DMS 273 (cell line): ENCODE data around the gene MT3.
A peak's percentile ranks its signal among the peaks of the same experiment; 100 is the strongest.

ENCODE experiments used
- DNase-seq: peaks from one replicate; lab custom pipeline; 2025; ENCODE audit not compliant: unreplicated experiment; lab: John Stamatoyannopoulos, UW

The MT3 gene

DNA sequence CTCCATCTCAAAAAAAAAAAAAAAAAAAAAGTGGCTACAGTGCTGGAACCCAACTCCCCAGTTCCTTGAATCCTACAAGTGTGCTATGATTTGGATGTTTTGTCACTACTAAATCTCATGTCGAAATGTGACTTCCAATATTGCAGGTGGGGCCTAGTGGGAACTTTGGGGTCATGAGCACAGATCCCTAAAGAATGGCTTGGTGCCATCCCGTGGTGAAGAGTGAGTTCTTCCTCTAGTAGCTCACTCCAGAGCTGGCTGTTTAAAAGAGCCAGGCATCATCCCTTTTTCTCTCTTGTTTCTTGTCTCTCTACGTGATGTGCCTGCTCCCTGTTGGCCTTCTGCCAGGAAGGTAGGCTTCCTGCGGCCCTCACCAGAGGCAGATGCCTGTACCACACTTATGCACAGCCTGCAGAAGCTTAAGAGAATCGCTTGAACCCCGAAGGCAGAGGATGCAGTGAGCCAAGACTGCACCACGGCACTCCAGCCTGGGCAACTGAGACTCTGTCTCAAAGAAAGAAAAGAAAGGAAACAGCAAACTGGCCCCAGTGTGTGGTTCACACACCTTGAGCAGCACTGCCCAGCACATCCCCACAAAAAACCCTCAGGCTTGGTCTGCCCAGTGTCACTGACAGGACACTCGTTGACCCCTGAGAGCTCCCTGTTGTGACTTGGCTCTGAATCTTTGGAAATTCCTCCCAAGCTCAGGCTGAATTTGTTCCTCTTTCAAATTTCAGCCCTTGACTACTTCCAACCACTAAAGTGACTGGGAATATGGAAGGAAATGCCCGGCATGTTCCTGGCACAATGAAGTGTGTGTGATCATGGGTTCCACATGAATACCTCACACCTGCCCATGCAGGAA, 39.4 kb downstream of the MT3 start:
- DNase-seq = peak; percentile 22

DNA sequence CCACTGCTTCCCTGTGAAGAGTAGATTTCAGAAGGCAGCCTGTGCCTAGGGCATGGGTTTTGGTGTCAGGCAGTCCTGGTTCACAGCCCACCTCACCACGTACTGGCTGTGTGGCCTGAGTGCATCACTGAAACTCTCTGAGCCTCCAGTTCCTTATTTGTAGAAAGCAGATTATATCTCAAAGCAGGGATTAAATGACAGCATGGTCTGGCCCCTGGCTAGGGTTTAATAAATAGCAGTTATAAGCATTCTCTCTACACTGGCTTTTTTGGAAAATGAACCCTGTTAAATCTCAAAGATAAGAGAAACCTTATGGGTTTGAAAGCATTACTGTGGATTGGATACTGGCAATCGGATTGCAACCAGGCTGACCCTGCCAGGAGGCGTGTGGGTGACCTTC, 40.2 kb downstream of the MT3 start:
- no peak for DNase-seq

DNA sequence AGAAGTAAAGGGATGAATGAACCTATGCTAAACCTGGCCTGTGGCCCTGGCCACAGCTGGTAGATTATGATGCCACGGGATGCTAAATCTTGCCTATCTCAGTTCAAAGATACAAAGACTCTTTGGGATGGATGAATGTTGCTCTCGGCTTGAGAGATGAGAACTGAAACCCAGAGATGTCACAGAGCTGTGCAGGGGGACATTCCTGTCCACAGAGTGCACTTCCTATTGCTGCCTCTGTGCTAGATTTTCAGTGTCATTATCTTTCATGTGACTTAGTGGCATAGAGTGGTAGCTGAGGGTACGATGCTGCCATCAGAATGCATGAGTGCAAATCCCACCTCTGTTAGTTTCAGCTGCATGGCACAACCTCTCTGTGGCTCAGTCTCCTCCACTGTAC, 40.8 kb downstream of the MT3 start:
- no peak for DNase-seq

DNA sequence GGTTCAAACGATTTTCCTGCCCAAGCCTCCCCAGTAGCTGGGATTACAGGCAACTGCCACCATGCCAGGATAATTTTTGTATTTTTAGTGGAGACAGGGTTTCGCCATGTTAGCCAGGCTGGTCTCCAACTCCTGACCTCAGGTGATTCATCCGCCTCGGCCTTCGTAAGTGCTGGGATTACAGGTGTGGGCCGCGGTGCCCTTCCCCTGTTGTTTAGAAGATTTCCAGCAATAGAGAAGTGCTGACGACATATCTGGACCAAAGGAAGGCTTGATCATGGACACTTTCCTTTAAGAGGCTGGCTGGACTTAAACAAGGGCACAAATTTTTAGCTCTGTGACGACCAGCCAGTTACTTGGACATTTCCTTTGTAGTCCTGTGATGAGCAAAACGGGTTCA, 41.9 kb downstream of the MT3 start:
- no peak for DNase-seq

DNA sequence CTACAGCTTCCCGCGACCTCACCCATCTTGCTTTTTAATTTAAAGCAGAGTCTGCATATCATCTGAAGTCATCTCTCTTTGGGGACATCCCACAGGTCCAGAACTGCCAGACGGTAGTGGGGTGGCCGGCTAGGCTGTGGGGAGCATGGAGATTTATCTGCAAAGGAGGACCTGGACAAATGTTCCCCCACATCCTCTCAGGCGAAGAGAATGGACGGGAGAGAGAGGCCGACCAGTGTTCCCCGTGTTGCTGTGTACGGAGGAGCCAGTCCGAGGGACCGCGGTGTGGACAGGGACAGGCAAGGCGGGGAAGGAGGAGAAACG, 42.5 kb downstream of the MT3 start:
- DNase-seq = no peak

DNA sequence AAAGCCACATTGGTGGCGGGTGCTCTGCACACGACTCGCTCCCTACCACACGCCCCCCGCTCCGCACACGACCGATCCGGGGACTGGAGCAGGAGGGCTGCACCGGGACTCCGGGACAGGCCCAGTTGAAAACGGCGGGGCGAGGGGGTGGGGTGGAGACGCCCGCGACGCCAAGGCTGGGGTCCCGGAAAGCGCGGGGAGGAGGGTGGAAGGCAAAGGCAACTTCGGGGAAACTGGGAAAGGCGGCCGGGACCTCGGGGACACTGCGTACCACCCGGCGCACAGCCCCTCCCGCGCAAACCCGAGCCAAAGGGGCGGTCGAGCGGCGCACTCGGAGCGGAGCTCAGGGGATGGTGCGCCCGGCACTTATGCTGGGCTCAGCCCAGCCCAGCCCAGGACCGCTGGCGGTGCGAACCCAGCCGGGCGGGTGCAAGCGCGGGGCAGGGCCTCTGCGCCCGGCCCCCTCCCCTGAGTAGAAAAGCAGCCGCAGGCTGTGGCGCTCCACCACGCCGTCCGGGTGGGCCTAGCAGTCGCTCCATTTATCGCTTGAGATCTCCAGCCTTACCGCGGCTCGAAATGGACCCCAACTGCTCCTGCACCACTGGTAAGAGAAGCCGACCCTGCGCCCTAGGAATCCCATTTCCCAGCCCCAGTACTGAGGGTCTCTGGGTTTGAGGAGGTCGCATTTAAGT, 43.0 kb downstream of the MT3 start, which contains the start of gene MT1M:
MT1M (plus strand) TSS at position 504 of the 692 bp plus-strand sequence; CDS start at position 577, 73 bp downstream.
- peak; percentile 55 for DNase-seq

DNA sequence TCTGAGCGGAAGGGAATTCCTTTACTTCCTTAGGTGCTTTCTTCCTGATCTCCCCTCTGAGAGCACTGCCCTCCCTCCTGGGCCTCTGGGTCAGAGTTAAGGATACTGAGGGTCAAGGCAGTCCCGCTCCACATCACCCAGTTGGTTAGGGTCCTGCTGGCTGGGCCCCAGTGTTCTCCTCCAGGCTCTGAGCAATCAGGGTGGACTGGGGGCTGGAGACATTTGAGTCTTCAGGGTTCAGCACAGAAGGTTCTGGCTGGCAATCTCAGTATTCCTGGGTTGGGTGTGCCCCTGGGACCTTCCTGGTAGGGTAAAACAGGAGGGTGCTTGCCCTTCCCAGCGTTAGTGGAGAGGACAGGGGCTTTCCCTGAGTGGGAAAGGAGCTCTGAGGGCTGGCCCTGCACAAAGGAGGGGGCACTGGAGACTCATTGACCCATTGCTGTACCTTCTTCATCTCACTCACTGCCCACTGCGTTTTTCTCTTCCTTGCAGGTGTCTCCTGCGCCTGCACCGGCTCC, 43.6 kb downstream of the MT3 start:
- no peak for DNase-seq

DNA sequence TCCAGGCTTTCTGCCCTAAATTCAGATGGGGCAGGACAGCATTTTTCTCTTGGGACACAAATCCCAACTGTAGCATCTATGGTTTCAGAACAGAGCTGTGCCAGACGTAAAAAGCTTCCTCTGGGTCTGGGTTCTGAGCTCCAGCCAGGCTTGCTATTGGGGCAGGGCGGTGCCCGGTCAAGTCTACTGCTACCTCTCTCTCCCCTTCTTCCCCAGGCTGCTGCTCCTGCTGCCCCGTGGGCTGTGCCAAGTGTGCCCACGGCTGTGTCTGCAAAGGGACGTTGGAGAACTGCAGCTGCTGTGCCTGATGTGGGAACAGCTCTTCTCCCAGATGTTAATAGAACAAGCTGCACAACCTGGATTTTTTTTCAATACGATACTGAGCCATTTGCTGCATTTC, 44.2 kb downstream of the MT3 start:
- no peak for DNase-seq

DNA sequence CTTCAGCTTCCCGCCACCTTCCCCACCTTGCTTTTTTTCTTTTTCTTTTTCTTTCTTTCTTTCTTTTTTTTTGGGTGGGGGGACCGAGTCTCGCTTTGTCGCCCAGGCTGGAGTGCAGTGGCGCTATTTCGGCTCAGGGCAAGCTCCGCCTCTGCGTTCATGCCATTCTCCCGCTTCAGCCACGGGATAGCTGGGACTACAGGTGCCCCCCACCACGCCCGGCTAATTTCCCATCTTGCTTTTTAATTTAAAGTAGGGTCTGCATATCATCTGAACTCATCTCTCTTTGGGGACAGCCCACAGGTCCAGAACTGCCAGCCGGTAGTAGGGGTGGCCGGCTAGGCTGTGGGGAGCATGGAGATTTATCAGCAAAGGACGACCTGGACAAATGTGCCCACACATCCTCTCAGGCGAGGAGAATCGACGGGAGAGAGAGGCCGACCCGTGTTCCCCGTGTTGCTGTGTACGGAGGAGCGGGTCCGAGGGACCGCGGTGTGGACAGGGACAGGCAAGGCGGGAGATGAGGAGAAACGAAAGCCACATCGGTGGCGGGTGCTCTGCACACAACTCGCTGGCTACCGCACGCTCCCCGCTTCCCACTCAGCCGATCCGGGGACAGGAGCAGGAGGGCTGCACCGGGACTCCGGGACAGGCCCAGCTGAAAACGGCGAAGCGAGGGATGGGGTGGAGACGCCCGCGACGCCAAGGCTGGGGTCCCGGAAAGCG, 45.5 kb downstream of the MT3 start:
- no peak for DNase-seq

DNA sequence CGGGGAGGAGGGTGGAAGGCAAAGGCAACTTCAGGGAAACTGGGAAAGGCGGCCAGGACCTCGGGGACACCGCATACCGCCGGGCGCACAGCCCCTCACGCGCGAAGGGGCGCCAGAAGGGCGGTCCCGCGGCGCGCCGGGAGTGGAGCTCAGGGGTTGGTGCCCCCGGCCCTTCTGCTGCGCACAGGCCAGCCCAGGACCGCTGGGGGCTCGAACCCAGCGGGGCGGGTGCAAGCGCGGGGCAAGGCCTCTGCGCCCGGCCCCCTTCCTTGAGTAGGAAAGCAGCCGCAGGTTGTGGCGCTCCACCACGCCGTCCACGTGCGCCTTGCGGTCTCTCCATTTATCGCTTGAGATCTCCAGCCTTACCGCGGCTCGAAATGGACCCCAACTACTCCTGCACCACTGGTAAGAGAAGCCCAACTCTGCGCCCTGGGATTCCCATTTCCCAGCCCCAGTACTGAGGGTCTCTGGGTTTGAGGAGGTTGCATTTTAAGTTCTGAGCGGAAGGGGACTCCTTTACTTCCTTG, 46.2 kb downstream of the MT3 start:
- DNase-seq = no peak

DNA sequence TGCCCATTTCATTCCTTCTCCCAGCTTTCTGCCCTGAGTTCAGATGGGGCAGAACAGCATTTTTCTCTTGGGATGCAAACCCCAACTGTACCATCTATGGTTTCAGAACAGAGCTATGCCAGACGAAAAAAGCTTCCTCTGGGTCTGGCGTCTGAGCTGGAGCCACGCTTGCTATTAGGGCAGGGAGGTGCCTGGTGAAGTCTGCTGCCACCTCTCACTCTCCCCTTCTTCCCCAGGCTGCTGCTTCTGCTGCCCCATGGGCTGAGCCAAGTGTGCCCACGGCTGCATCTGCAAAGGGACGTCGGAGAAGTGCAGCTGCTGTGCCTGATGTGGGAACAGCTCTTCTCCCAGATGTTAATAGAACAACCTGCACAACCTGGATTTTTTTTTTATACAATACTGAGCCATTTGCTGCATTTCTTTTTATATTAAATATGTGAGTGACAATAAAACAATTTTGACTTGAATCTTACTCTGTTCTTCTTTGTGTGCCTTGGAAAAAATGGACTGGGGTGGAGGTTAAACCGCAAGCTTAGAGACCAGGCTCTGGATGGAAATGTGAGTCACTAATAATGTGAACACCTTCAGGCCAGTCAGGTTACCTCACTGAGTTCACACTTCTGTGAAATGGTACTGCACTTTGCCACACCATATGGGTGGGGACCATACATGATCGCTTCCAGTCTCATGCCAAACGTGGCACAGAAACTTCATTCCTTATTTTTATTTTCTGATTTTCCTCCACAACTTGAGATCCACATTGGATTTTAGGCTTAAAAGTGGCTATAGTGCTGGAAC, 47.5 kb downstream of the MT3 start:
- DNase-seq = no peak

DNA sequence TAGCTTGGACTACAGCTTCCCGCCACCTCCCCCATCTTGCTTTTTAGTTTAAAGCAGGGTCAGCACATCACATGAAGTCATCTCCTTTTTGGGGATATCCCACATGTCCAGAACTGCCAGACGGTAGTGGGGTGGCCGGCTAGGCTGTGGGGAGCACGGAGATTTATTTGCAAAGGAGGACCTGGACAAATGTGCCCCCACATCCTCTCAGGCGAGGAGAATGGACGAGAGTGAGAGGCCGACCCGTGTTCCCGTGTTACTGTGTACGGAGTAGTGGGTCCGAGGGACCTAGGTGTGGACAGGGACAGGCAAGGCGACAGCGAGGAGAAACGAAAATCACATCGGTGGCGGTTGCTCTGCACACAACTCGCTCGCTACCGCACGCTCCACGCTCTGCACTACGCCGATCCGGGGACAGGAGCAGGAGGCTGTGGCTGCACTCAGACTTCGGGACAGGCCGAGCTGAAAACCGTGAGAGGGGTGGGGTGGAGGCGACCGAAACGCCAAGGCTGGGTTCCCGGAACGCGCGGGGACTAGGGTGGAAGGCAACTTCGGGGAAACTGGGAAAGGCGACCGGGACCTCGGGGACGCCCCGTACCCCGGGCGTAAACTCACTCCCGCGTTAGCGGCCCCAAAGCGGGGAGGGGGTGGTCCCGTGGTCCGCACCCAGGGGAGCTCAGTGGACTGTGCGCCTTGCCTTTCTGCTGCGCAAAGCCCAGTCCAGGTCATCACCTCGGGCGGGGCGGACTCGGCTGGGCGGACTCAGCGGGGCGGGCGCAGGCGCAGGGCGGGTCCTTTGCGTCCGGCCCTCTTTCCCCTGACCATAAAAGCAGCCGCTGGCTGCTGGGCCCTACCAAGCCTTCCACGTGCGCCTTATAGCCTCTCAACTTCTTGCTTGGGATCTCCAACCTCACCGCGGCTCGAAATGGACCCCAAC, 48.8 kb downstream of the MT3 start, which contains the start of gene MT1A:
MT1A (plus strand) TSS at position 853 of the 937 bp plus-strand sequence; CDS start at position 926, 73 bp downstream.
- no peak for DNase-seq

DNA sequence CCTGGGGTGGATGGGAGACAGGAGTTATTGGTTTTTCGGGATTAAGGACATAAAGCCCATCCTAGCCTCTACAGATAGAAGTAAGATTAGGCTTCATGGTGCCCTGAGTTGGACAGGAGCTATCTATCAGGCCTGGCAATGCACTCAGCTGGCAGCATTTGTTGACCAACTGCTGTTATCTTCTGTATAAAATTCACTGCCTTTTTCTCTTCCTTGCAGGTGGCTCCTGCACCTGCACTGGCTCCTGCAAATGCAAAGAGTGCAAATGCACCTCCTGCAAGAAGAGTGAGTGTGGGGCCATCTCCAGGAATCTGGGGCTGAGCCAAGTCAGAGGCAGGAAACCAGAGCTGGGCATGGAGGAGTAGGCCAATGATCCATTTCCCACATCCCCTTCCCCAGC, 49.7 kb downstream of the MT3 start:
- no peak for DNase-seq

DNA sequence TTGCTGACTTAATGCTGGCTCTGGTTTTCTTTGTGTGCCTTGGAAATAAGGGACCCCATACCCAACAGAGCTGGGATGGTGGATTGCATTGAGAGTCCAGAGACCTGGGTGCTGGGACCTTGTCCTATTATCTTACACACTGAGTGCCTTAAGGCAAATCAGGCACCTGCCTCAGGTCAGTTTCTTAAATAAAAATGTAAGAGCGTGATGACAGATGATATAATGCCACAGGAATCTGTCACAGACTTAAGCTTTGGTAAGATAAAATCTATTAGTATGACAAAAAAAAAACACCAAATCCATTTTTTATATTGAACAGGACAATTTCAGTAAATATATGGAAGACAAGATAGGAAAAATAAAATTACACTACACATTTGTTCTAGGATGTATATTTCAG, 50.7 kb downstream of the MT3 start:
- DNase-seq = no peak
